Subcutaneous adipose tissue (tissue), 4 donors: ENCODE data around the gene ITGB3. TPM values are rescaled to one million over a fixed set of nuclear protein-coding genes. Genes with fewer than 3 reads are reported as not detected.

Source experiments
- small RNA-seq: library from RNA; depleted of rRNA; stranded (forward); fragments of <200 nt; gene quantifications from one replicate; pipeline ENCODE3, GENCODE V24; 2016
- total RNA-seq, 4 donors: library from RNA; depleted of rRNA; stranded (reverse); fragments of >200 nt; gene quantifications; one replicate each; pipeline ENCODE4 v1.1.0, GENCODE V29; 2016
- TF ChIP-seq, protein P1 (sequence below): fragments of 450-650 bp; IDR thresholded peaks from one replicate; pipeline ENCODE4 v1.5.1; 2016; ENCODE audit warnings: low read depth, mild to moderate bottlenecking, control low read depth, antibody characterized with exemption, moderate library complexity

The ITGB3 gene
- total RNA-seq, 4 donors from 2014 or later, result 9.8 to 22.6 (median 13.8) TPM

DNA sequence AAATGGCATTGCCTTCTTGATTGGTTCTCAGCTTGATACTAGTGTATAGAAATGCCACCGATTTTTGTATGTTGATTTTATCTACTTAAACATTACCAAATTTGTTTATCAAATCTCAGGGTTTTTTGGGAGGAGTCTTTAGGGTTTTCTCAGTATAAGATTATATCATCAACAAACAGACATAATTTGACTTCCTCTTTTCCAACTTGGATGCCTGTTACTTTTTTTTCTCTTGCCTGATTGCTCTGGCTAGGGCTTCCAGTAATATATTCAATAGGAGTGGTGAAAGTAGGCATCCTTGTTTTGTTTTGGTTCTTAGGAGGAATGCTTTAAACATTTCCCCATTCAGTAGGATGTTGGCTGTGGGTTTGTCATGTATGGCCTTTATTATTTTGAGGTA is 99.2 kb downstream of the ITGB3 start:
- TF ChIP-seq, protein P1, sequence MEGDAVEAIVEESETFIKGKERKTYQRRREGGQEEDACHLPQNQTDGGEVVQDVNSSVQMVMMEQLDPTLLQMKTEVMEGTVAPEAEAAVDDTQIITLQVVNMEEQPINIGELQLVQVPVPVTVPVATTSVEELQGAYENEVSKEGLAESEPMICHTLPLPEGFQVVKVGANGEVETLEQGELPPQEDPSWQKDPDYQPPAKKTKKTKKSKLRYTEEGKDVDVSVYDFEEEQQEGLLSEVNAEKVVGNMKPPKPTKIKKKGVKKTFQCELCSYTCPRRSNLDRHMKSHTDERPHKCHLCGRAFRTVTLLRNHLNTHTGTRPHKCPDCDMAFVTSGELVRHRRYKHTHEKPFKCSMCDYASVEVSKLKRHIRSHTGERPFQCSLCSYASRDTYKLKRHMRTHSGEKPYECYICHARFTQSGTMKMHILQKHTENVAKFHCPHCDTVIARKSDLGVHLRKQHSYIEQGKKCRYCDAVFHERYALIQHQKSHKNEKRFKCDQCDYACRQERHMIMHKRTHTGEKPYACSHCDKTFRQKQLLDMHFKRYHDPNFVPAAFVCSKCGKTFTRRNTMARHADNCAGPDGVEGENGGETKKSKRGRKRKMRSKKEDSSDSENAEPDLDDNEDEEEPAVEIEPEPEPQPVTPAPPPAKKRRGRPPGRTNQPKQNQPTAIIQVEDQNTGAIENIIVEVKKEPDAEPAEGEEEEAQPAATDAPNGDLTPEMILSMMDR, result no peak

GRCh38 chr17:47358652-47359051 is 105.0 kb downstream of the ITGB3 start:
- TF ChIP-seq, protein P1, result no peak

Small RNA genes within 50 kb of the gene (small RNA-seq; reads per million reads assigned to genes)
- not detected for gene RNU7-186P

Other genes with a start within 250 kb of the ITGB3 start
- 100 to 1,000 TPM in 1 of 4 donors, 10 to 100 TPM in 3; 62.5 to 129 (median 71.8) TPM for gene CDC27, start 64.5 kb upstream of the ITGB3 start, total RNA-seq
- gene MYL4, start 44.5 kb upstream of the ITGB3 start, total RNA-seq, result not detected
- 10 to 100 TPM in 2 of 4 donors, 1 to 10 TPM in 2; 6.4 to 13.0 (median 11.0) TPM for gene EFCAB13, start 70.1 kb downstream of the ITGB3 start, total RNA-seq